IMR-90 (cell line): Measurements from ENCODE around the gene SIDT1. TPM values are rescaled to one million over a fixed set of nuclear protein-coding genes. Genes with fewer than 3 reads are reported as not detected.

ENCODE experiments used
- ATAC-seq: fragments of 200-7000 bp; cut with Tn5 transposase; 2 replicates; pipeline ENCODE4 v1.9.1; 2020; ENCODE audit warnings: low read depth, mild to moderate bottlenecking, moderate library complexity
- BruUV-seq: library from RNA; stranded (reverse); fragments of 400-500 nt; replicated peaks from 2 replicates; lab custom pipeline; 2021; lab: Mats Ljungman, UMichigan
- CTCF ChIA-PET: fragments of 300-600 bp; formaldehyde crosslinking; extraction: SDS; loops from one replicate; lab custom pipeline; 2021; ENCODE audit warnings: antibody characterized with exemption; lab: Yijun Ruan, JAX
- POLR2A ChIA-PET: fragments of 300-600 bp; sonication (Branson Sonifier 250); formaldehyde crosslinking; loops from one replicate; lab custom pipeline; 2022; ENCODE audit warnings: antibody characterized with exemption; ENCODE audit not compliant: unreplicated experiment; lab: Charles Lee
- DNase-seq: peaks from one replicate; pipeline ENCODE4 v3.0.0; 2013
- H2AFZ ChIP-seq: replicated peaks from 2 replicates; pipeline ENCODE3; 2013; ENCODE audit warnings: low read length, mild to moderate bottlenecking; ENCODE audit not compliant: poor library complexity
- H2AK5ac ChIP-seq: 2 replicates; pipeline ENCODE4 v1.6.1; 2013; ENCODE audit warnings: low read depth, low read length, inconsistent platforms
- H2AK9ac ChIP-seq: replicated peaks from 2 replicates; pipeline ENCODE3; 2013; ENCODE audit warnings: mild to moderate bottlenecking, low read depth, low read length, moderate library complexity; ENCODE audit not compliant: poor library complexity
- H2BK120ac ChIP-seq: 2 replicates; pipeline ENCODE4 v1.6.1; 2013; ENCODE audit warnings: low read depth, low read length, inconsistent platforms
- H2BK15ac ChIP-seq: 3 replicates; pipeline ENCODE4 v1.6.1; 2013; ENCODE audit warnings: low read depth, low read length, inconsistent platforms
- H2BK20ac ChIP-seq: 2 replicates; pipeline ENCODE4 v1.6.1; 2013; ENCODE audit warnings: low read depth, mild to moderate bottlenecking, inconsistent platforms, low read length, moderate library complexity
- H2BK5ac ChIP-seq: 2 replicates; pipeline ENCODE4 v1.6.1; 2013; ENCODE audit warnings: mild to moderate bottlenecking, low read depth, low read length, inconsistent platforms; ENCODE audit not compliant: poor library complexity, severe bottlenecking
- H3K14ac ChIP-seq: replicated peaks from 2 replicates; pipeline ENCODE4 v1.6.1; 2013; ENCODE audit warnings: low read depth, low read length, inconsistent platforms
- H3K18ac ChIP-seq: 2 replicates; pipeline ENCODE4 v1.6.1; 2013; ENCODE audit warnings: low read depth, low read length, control low read depth
- H3K23ac ChIP-seq: 2 replicates; pipeline ENCODE4 v1.6.1; 2013; ENCODE audit warnings: low read depth, low read length, inconsistent platforms
- H3K27ac ChIP-seq: 2 replicates; pipeline ENCODE4 v1.5.1; 2013; ENCODE audit warnings: mild to moderate bottlenecking, control low read depth, low read length; ENCODE audit not compliant: insufficient read depth
- H3K27me3 ChIP-seq: 2 replicates; pipeline ENCODE4 v1.6.1; 2013; ENCODE audit warnings: low read length; ENCODE audit not compliant: control insufficient read depth, insufficient read depth
- H3K36me3 ChIP-seq: 2 replicates; pipeline ENCODE4 v1.6.1; 2013; ENCODE audit warnings: low read length, mixed read lengths; ENCODE audit not compliant: control insufficient read depth, insufficient read depth
- H3K4ac ChIP-seq: 2 replicates; pipeline ENCODE4 v1.6.1; 2013; ENCODE audit warnings: low read depth, low read length, inconsistent platforms
- H3K4me1 ChIP-seq: 2 replicates; pipeline ENCODE4 v1.6.1; 2013; ENCODE audit warnings: low read length, mixed read lengths; ENCODE audit not compliant: control insufficient read depth, insufficient read depth
- H3K4me2 ChIP-seq: 2 replicates; pipeline ENCODE4 v1.6.1; 2013; ENCODE audit warnings: low read depth, mild to moderate bottlenecking, control low read depth, low read length, moderate library complexity
- H3K4me3 ChIP-seq: 2 replicates; pipeline ENCODE4 v1.5.1; 2013; ENCODE audit warnings: low read depth, mild to moderate bottlenecking, control low read depth, low read length, moderate library complexity; ENCODE audit not compliant: insufficient read depth
- H3K56ac ChIP-seq: 2 replicates; pipeline ENCODE4 v1.6.1; 2013; ENCODE audit warnings: low read length, inconsistent platforms; ENCODE audit not compliant: insufficient read depth; ENCODE audit errors: extremely low read depth
- H3K79me1 ChIP-seq, 2 experiments: 2 replicates each; pipeline ENCODE4 v1.6.1; 2013; ENCODE audit warnings: low read length in 2 of 2, inconsistent platforms in 1 of 2, low read depth in 1 of 2
- H3K9ac ChIP-seq: 2 replicates; pipeline ENCODE4 v1.6.1; 2013; ENCODE audit warnings: low read depth, low read length, control low read depth
- H3K9me1 ChIP-seq: 2 replicates; pipeline ENCODE4 v1.6.1; 2013; ENCODE audit warnings: low read length, inconsistent platforms; ENCODE audit not compliant: insufficient read depth
- H3K9me3 ChIP-seq: 2 replicates; pipeline ENCODE4 v1.6.1; 2013; ENCODE audit warnings: low read length; ENCODE audit not compliant: control insufficient read depth, insufficient read depth
- H4K20me1 ChIP-seq: 2 replicates; pipeline ENCODE4 v1.6.1; 2013; ENCODE audit warnings: low read length, inconsistent platforms; ENCODE audit not compliant: insufficient read depth
- H4K5ac ChIP-seq: 2 replicates; pipeline ENCODE4 v1.6.1; 2013; ENCODE audit warnings: mild to moderate bottlenecking, low read depth, low read length, control low read depth
- H4K8ac ChIP-seq, 2 experiments: 2 replicates each; pipeline ENCODE4 v1.6.1; 2013; ENCODE audit warnings: low read depth in 2 of 2, low read length in 2 of 2, control low read depth in 1 of 2, inconsistent platforms in 1 of 2
- H4K91ac ChIP-seq: 2 replicates; pipeline ENCODE4 v1.6.1; 2013; ENCODE audit warnings: low read depth, low read length, inconsistent platforms; ENCODE audit not compliant: insufficient read depth
- CEBPB ChIP-seq: IDR thresholded peaks from 2 replicates; pipeline ENCODE4 v1.6.1; 2012; ENCODE audit warnings: low read depth, low read length, improper control_type of control experiment
- CTCF ChIP-seq: conservative IDR thresholded peaks from 2 replicates; pipeline ENCODE4 v1.5.1; 2012; ENCODE audit warnings: mild to moderate bottlenecking, low read depth, low read length, improper control_type of control experiment
- FOS ChIP-seq: fragments of 150-350 bp; IDR thresholded peaks from 2 replicates; pipeline ENCODE4 v1.6.1; 2016; ENCODE audit warnings: low read depth, low read length
- POLR2A ChIP-seq: IDR thresholded peaks from 2 replicates; pipeline ENCODE4 v1.6.1; 2012; ENCODE audit warnings: mild to moderate bottlenecking, low read depth, low read length
- RFX5 ChIP-seq: IDR thresholded peaks from 2 replicates; pipeline ENCODE4 v1.8.0; 2012; ENCODE audit warnings: low read depth, mild to moderate bottlenecking, low read length, moderate library complexity
- USF2 ChIP-seq: fragments of 150-350 bp; IDR thresholded peaks from 2 replicates; pipeline ENCODE4 v1.6.1; 2017; ENCODE audit warnings: mild to moderate bottlenecking, antibody characterized with exemption, low read length, low read depth
- WGBS, 2 experiments: methylation state at CpG; one replicate each; pipeline versions ENCODE4 v1.1.5 to v1.1.7; 2013; ENCODE audit warnings: missing lambda C conversion rate in 2 of 2; ENCODE audit not compliant: insufficient read length in 1 of 2; ENCODE audit errors: extremely low coverage in 2 of 2; 5-methylcytosine and 5-hydroxymethylcytosine counted together
- dilution Hi-C: fragments of 300-500 bp; cut with HindIII; formaldehyde crosslinking; loops from one replicate; pipeline ENCODE4 v1.14.3; 2018; ENCODE audit warnings: low sequenced_read_pairs; ENCODE audit not compliant: unreplicated experiment
- in situ Hi-C: fragments of 300-500 bp; cut with MboI; formaldehyde crosslinking; loops from 3 replicates; pipeline ENCODE4 v1.14.3; 2019; ENCODE audit warnings: low sequenced_read_pairs, inconsistent platforms, mixed read lengths
- intact Hi-C: fragments of 100-400 bp; cut with micrococcal nuclease; formaldehyde crosslinking; loops from 2 replicates; pipeline ENCODE4 v1.10.0; 2022
- polyA plus RNA-seq, 3 experiments: library from polyadenylated mRNA; depleted of rRNA; stranded (reverse); fragments of >200 nt; gene quantifications; 2 replicates each; pipeline ENCODE4 v1.2.3, GENCODE V29; 2012; ENCODE audit warnings: low replicate concordance in 1 of 3
- total RNA-seq: library from RNA; depleted of rRNA; stranded (reverse); fragments of >200 nt; gene quantifications from 2 replicates; pipeline ENCODE4 v1.2.3, GENCODE V29; 2012

The SIDT1 gene
- total and polyA plus RNA-seq, 2 of the 4 experiments (the other 2 are of a cell fraction): not detected

GRCh38 chr3:113551820-113552219 is 19.5 kb downstream of the SIDT1 start:
- Histone ChIP-seq H3K9me1 (no peaks in the 10 kb centered on the region), H3K23ac (no peak overlapping the region), H2BK120ac (no peak overlapping the region), H4K20me1 (no peaks in the 10 kb centered on the region), H2AFZ (no peak overlapping the region), H3K9me3 (no peaks in the 10 kb centered on the region), H2BK20ac (no peak overlapping the region), H3K4me3 (no peak overlapping the region), H4K8ac (no peak overlapping the region), H2BK5ac (no peak overlapping the region), H3K4ac (no peak overlapping the region), H3K4me2 (no peak overlapping the region), H3K9ac (no peak overlapping the region), H3K27me3 (peaks cover 10% of the 10 kb centered on the region), H3K27ac (no peak overlapping the region), H3K79me1 (no peaks in the 10 kb centered on the region), H3K18ac (no peak overlapping the region), H3K36me3 (no peaks in the 10 kb centered on the region), H3K56ac (no peak overlapping the region), H2AK9ac (no peak overlapping the region), H2AK5ac (no peak overlapping the region), H4K91ac (no peak overlapping the region), H2BK15ac (no peak overlapping the region), H4K5ac (no peak overlapping the region), H3K4me1 (no peaks in the 10 kb centered on the region), H3K14ac (no peak overlapping the region)
- WGBS, 2 experiments: no CpG with 5 or more reads among the region's 5 CpGs
- no TSS peak for BruUV-seq
- no peak for DNase-seq
- intact Hi-C loops (loop anchor here (10.0 kb wide), 1 partner anchor 217 kb away; no protein-coding TSS in a partner anchor), in situ Hi-C loops (no loop called here), dilution Hi-C loops (no loop called here)
- TF ChIP-seq CEBPB (no peak), USF2 (no peak), RFX5 (no peak), FOS (no peak), CTCF (no peak), POLR2A (no peak)
- ChIA-PET CTCF (no interaction called here), POLR2A (no interaction called here)
- ATAC-seq: no peak
